ENCODE results near the gene ATG4D.

Gene ATG4D

DNA sequence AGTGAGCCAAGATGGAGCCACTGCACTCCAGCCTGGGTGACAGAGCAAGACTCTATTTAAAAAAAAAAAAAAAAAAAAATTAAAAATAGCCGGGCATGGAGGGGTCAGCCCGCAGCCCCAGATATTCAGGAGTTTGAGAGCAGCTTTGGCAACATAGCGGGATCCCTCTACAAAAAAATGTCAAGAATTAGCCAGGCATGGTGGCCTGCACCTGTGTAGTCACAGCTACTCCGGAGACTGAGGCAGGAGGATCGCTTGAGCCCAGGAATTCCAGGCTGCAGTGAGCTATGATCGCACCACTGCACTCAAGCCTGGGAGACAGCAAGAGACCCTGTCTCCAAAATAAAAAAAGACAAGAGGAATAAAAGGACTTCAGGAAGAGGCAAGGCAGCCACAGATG lies 42.7 kb downstream of the ATG4D start:
- Histone ChIP-seq H3K9ac (ENCODE audit: low read length) (no peak overlapping the region), H3K9me3 (ENCODE audit: control insufficient read depth, insufficient read depth, low read depth, low read length) (no peaks in the 10 kb centered on the region), H3K27ac (ENCODE audit: low read depth, low read length) (no peak overlapping the region), H3K4me3 (ENCODE audit: low read depth, low read length) (peak overlapping the region; percentile 90), H3K27me3 (ENCODE audit: control insufficient read depth, insufficient read depth, low read length) (peaks cover 9% of the 10 kb centered on the region; the same call in 1 of the 2 replicates), H3K36me3 (ENCODE audit: control insufficient read depth, insufficient read depth, low read length) (peaks cover 10% of the 10 kb centered on the region; the same call in 1 of the 2 replicates), H3K4me1 (ENCODE audit: control insufficient read depth, insufficient read depth, low read length) (no peaks in the 10 kb centered on the region)

DNA sequence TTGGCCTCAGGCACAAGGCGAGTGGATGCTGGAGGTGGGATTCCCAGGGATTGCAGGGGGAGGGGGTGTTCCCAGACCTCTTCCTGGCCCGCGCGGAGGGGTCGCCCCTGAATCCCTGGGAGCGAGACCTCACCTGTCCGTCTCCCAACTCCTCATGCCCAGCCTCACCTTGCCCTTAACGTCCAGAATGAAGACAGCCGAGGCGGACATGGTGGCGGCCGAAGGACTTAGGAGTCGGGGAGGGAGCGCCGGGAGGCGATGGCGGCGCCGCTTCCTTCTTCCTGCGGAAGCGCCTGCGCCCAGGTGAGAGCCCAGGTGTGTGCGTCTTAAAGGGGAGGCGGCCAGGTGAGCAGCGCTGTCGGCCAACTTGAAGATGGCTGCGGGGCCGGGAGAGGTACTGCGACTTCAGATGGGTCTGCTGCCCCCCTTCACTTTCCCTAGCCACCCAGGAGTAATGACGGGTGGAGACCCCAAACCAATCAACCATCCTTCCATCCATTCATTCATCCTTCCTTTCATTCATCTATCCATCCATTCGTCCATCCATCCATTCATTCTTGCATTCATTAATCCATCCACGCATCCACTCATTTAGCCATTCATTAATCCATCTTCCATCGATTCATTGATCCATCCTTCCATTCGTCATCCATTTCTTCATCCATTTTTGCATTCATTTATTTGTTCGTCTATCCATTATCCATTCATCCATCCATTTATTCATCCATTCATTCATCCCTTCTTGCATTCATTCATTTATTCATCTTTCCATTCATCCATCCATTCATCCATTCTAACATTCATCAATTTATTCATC lies 43.5 kb downstream of the ATG4D start, which contains the start of gene AP1M2:
AP1M2 (minus strand) TSS at position 291 of the 817 bp plus-strand sequence; CDS start at position 210, 81 bp downstream.
- Histone ChIP-seq H3K27ac (ENCODE audit: low read depth, low read length) (peak within 1 kb of the TSS; percentile 50; the same call in 1 of the 2 replicates), H3K9ac (ENCODE audit: low read length) (peak within 1 kb of the TSS; percentile 68), H3K4me1 (ENCODE audit: control insufficient read depth, insufficient read depth, low read length) (no peaks in the 10 kb centered on the region), H3K4me3 (ENCODE audit: low read depth, low read length) (peak within 1 kb of the TSS; percentile 90), H3K9me3 (ENCODE audit: control insufficient read depth, insufficient read depth, low read depth, low read length) (no peaks in the 10 kb centered on the region), H3K27me3 (ENCODE audit: control insufficient read depth, insufficient read depth, low read length) (peaks cover 9% of the 10 kb centered on the region; the same call in 1 of the 2 replicates), H3K36me3 (ENCODE audit: control insufficient read depth, insufficient read depth, low read length) (peaks cover 8% of the 10 kb centered on the region; the same call in 1 of the 2 replicates)

DNA sequence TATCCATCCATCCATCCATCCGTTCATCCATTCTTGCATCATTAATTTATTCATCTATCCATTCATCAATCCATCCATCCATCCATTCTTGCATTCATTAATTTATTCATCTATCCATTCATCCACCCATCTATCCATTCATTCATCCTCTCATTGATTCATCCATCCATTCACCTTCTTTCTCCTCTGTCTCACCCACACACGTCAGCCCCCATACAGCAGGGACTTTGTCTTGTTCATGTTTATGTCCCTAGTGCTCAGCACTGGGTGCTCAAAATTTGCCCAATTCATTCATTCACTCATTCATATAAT lies 44.1 kb downstream of the ATG4D start:
- Histone ChIP-seq H3K4me3 (ENCODE audit: low read depth, low read length) (no peak overlapping the region), H3K4me1 (ENCODE audit: control insufficient read depth, insufficient read depth, low read length) (no peaks in the 10 kb centered on the region)

GRCh38 chr19:10593148-10593547 lies 49.4 kb downstream of the ATG4D start:
- Histone ChIP-seq H3K9me3 (ENCODE audit: control insufficient read depth, insufficient read depth, low read depth, low read length) (no peaks in the 10 kb centered on the region), H3K36me3 (ENCODE audit: control insufficient read depth, insufficient read depth, low read length) (no peaks in the 10 kb centered on the region), H3K4me1 (ENCODE audit: control insufficient read depth, insufficient read depth, low read length) (no peaks in the 10 kb centered on the region), H3K4me3 (ENCODE audit: low read depth, low read length) (no peak overlapping the region), H3K9ac (ENCODE audit: low read length) (no peak overlapping the region), H3K27me3 (ENCODE audit: control insufficient read depth, insufficient read depth, low read length) (no peaks in the 10 kb centered on the region), H3K27ac (ENCODE audit: low read depth, low read length) (no peak overlapping the region)

More for the DNA sequence above, 44.1 kb downstream of the ATG4D start:
- H3K27me3 ChIP-seq (ENCODE audit: control insufficient read depth, insufficient read depth, low read length) = peaks cover 9% of the 10 kb centered on the region; the same call in 1 of the 2 replicates
- H3K9ac ChIP-seq (ENCODE audit: low read length) = no peak overlapping the region
- H3K9me3 ChIP-seq (ENCODE audit: control insufficient read depth, insufficient read depth, low read depth, low read length) = no peaks in the 10 kb centered on the region
- no peak overlapping the region for H3K27ac ChIP-seq (ENCODE audit: low read depth, low read length)
- H3K36me3 ChIP-seq (ENCODE audit: control insufficient read depth, insufficient read depth, low read length) = peaks cover 8% of the 10 kb centered on the region; the same call in 1 of the 2 replicates

DNA sequence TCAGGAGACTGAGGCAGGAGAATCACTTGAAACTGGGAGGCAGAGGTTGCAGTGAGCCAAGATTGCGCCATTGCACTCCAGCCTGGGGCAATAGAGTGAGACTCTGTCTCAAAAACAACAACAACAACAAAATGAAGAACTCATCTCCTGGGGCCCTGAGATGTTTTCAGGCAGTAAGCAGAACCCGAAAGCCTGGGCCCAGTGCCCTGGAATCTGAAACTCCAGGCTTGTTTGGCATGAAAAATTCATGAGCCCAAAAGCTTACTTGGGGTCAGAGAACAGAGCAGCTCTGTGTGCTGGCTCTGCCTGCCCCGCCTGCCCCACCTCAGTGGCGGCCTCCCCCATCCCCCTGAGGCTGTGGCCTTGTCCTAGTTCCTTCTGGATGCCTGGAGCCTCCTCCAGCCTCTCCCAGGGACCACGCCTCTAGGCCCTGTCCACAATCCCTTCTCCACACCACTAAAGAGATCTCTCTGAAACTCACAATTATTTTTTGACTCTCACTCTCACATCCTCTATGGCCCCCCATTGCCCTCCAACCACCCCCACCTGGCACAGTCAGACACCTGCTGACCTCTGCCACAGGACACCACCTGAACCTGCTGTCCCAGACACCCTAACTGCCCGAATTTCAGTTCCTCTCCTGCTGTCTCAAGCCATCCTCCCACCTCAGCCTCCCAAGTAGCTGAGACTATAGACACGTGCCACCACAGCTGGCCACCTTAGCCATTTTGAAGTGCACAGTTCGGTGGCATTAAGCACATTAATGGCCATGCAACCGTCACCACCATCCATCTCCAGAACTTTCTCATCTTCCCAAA lies 50.3 kb downstream of the ATG4D start:
- Histone ChIP-seq H3K27ac (ENCODE audit: low read depth, low read length) (no peak overlapping the region), H3K36me3 (ENCODE audit: control insufficient read depth, insufficient read depth, low read length) (no peaks in the 10 kb centered on the region), H3K27me3 (ENCODE audit: control insufficient read depth, insufficient read depth, low read length) (no peaks in the 10 kb centered on the region), H3K9me3 (ENCODE audit: control insufficient read depth, insufficient read depth, low read depth, low read length) (no peaks in the 10 kb centered on the region), H3K4me1 (ENCODE audit: control insufficient read depth, insufficient read depth, low read length) (no peaks in the 10 kb centered on the region), H3K9ac (ENCODE audit: low read length) (no peak overlapping the region), H3K4me3 (ENCODE audit: low read depth, low read length) (no peak overlapping the region)

DNA sequence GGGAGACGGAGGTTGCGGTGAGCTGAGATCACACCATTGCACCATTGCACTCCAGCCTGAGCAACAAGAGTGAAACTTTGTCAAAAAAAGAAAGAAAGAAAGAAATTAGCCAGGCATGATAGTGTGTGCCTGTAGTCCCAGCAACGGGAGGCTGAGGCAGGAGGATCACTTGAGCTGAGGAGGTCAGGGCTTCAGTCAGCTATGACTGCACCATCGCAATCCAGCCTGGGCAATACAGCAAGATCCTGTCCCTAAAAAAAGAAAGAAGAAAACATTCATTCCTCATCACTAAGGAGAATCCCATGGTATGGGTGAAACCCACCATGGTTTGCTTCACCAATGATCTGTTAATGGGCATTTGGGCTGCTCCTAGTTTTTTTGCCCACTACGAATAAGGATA lies 56.4 kb downstream of the ATG4D start:
- Histone ChIP-seq H3K27me3 (ENCODE audit: control insufficient read depth, insufficient read depth, low read length) (no peaks in the 10 kb centered on the region), H3K9me3 (ENCODE audit: control insufficient read depth, insufficient read depth, low read depth, low read length) (no peaks in the 10 kb centered on the region), H3K36me3 (ENCODE audit: control insufficient read depth, insufficient read depth, low read length) (no peaks in the 10 kb centered on the region), H3K27ac (ENCODE audit: low read depth, low read length) (no peak overlapping the region), H3K4me3 (ENCODE audit: low read depth, low read length) (no peak overlapping the region), H3K4me1 (ENCODE audit: control insufficient read depth, insufficient read depth, low read length) (peaks cover 19% of the 10 kb centered on the region), H3K9ac (ENCODE audit: low read length) (no peak overlapping the region)

DNA sequence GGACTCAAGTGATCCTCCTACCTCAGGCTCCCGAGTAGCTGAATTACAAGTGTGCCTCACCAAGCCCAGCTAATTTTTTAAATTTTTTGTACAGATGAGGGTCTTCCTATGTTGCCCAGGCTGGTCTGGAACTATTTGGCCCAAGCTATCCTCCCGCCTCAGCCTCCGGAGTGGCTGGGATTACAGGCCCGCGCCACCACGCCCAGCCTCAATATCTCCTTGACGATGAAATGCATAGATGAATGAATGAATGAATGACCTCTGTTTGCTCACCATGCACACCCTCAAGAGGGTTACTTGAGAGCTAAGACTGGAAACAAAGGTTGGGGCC lies 58.3 kb downstream of the ATG4D start:
- Histone ChIP-seq H3K4me3 (ENCODE audit: low read depth, low read length) (peak overlapping the region; percentile 37; the same call in 1 of the 2 replicates), H3K9me3 (ENCODE audit: control insufficient read depth, insufficient read depth, low read depth, low read length) (no peaks in the 10 kb centered on the region), H3K27ac (ENCODE audit: low read depth, low read length) (no peak overlapping the region), H3K36me3 (ENCODE audit: control insufficient read depth, insufficient read depth, low read length) (no peaks in the 10 kb centered on the region), H3K9ac (ENCODE audit: low read length) (no peak overlapping the region), H3K27me3 (ENCODE audit: control insufficient read depth, insufficient read depth, low read length) (no peaks in the 10 kb centered on the region), H3K4me1 (ENCODE audit: control insufficient read depth, insufficient read depth, low read length) (peaks cover 19% of the 10 kb centered on the region)

DNA sequence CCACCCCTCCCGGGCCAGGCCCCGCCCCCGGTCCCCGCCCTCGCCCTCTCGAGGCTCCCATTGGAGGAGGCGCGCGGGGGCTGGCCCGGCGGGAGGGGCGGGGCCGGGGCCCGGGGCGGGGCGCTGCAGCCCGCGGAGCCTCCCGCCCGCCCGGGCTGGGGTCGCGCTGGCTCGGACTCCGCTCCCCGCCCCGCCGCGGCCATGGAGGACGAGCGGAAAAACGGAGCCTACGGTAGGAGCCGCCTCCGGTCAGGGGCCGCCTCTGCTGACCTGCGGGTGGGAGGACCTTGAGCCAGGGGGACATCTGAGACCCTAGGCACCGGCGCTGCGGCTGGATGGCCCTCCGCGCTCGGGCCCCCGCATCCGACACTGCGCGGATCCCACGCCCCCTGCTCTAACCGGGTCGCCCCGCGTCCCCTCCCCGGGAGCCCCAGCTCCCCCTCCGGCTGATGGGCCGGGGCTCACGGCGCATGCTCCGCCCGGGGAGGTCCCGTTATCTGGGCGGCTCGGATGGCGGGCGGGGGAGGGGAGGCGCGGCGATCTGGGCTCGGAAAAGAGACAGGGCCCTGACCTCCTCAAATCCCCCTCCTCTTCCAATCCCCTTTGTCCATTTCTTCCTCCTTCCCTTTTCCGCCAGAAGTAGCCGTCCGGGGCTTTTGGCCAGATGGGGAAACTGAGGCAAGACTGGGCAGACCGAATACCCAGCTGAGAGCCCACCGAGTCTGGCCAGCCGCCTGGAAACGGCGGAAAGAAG lies 58.8 kb downstream of the ATG4D start:
- H3K9ac ChIP-seq (ENCODE audit: low read length) = peak overlapping the region; percentile 94
- no peaks in the 10 kb centered on the region for H3K9me3 ChIP-seq (ENCODE audit: control insufficient read depth, insufficient read depth, low read depth, low read length)
- peak overlapping the region; percentile 83; the same call in 1 of the 2 replicates for H3K27ac ChIP-seq (ENCODE audit: low read depth, low read length)
- peak overlapping the region; percentile 99 for H3K4me3 ChIP-seq (ENCODE audit: low read depth, low read length)
- peaks cover 19% of the 10 kb centered on the region for H3K4me1 ChIP-seq (ENCODE audit: control insufficient read depth, insufficient read depth, low read length)
- no peaks in the 10 kb centered on the region for H3K36me3 ChIP-seq (ENCODE audit: control insufficient read depth, insufficient read depth, low read length)
- H3K27me3 ChIP-seq (ENCODE audit: control insufficient read depth, insufficient read depth, low read length) = no peaks in the 10 kb centered on the region
